Measurements from ENCODE around the gene CNRIP1.

- TF ChIP-seq CTCF (optimal IDR thresholded peaks at IDR 0.05 in 1 of 3, IDR thresholded peaks at IDR 0.05 in 1 of 3, conservative IDR thresholded peaks at IDR 0.05 in 1 of 3; ENCODE audit: extremely low read depth in 1 of 3, insufficient read depth in 2 of 3, low read length in 3 of 3) (no peak), EZH2 (IDR thresholded peaks at IDR 0.05; ENCODE audit: low read length) (no peak)
Observed at GRCh38 chr2:68248361-68248760, 71.4 kb downstream of the CNRIP1 start.
